PC-3 (cell line): ENCODE measurements around the gene ARFGAP1. TPM values are rescaled to one million over a fixed set of nuclear protein-coding genes. Genes with fewer than 3 reads are reported as not detected.

Experiments
- ATAC-seq: fragments of 200-7000 bp; cut with Tn5 transposase; 2 replicates; pipeline ENCODE4 v1.9.1; 2020; ENCODE audit warnings: mild to moderate bottlenecking, moderate library complexity
- BruUV-seq: library from RNA; stranded (reverse); fragments of 400-500 nt; replicated peaks from 2 replicates; lab custom pipeline; 2021; lab: Mats Ljungman, UMichigan
- CTCF ChIA-PET: fragments of 300-600 bp; sonication (Branson Sonifier 250); formaldehyde crosslinking; loops from one replicate; lab custom pipeline; 2022; ENCODE audit warnings: antibody characterized with exemption; lab: Charles Lee
- POLR2A ChIA-PET: fragments of 300-600 bp; sonication (Branson Sonifier 250); formaldehyde crosslinking; loops from one replicate; lab custom pipeline; 2022; ENCODE audit warnings: antibody characterized with exemption; ENCODE audit not compliant: unreplicated experiment; lab: Charles Lee
- DNase-seq: peaks from one replicate; pipeline ENCODE4 v3.0.0-alpha.2; 2015
- H2AFZ ChIP-seq: fragments of 300-600 bp; sonication (generic); 2 replicates; pipeline ENCODE4 v1.6.0; 2016; ENCODE audit warnings: antibody characterized with exemption, low read length
- H3F3A ChIP-seq: fragments of 300-600 bp; sonication (generic); one replicate; pipeline ENCODE4 v1.6.0; 2017; ENCODE audit warnings: antibody characterized with exemption, low read length, control low read depth, mild to moderate bottlenecking; ENCODE audit not compliant: unreplicated experiment
- H3K27ac ChIP-seq: fragments of 300-600 bp; sonication (generic); 2 replicates; pipeline ENCODE4 v1.5.1; 2016; ENCODE audit warnings: mild to moderate bottlenecking, low read length
- H3K27me3 ChIP-seq: fragments of 300-600 bp; sonication (generic); 2 replicates; pipeline ENCODE4 v1.6.1; 2016; ENCODE audit warnings: low read length, mixed read lengths
- H3K36me3 ChIP-seq: fragments of 300-600 bp; sonication (generic); 2 replicates; pipeline ENCODE4 v1.6.1; 2016; ENCODE audit warnings: low read depth, mixed run types, low read length, mixed read lengths
- H3K4me1 ChIP-seq: fragments of 300-600 bp; sonication (generic); 2 replicates; pipeline ENCODE4 v1.5.1; 2016; ENCODE audit warnings: low read length; ENCODE audit not compliant: insufficient read depth
- H3K4me2 ChIP-seq: fragments of 300-600 bp; sonication (generic); 2 replicates; pipeline ENCODE4 v1.6.0; 2016; ENCODE audit warnings: low read length
- H3K4me3 ChIP-seq: fragments of 300-600 bp; sonication (generic); 2 replicates; pipeline ENCODE4 v1.5.1; 2016; ENCODE audit warnings: mild to moderate bottlenecking, low read length, mixed read lengths
- H3K79me2 ChIP-seq: fragments of 300-600 bp; sonication (generic); 2 replicates; pipeline ENCODE4 v1.6.1; 2017; ENCODE audit warnings: low read length, mixed read lengths
- H3K9ac ChIP-seq: fragments of 300-600 bp; sonication (generic); 2 replicates; pipeline ENCODE4 v1.6.0; 2016; ENCODE audit warnings: mild to moderate bottlenecking, low read length
- H3K9me2 ChIP-seq: fragments of 300-600 bp; sonication (generic); replicated peaks from 2 replicates; pipeline ENCODE4 v1.6.1; 2016; ENCODE audit warnings: mixed run types, low read length, mixed read lengths
- H3K9me3 ChIP-seq: fragments of 300-600 bp; sonication (generic); 2 replicates; pipeline ENCODE4 v1.6.1; 2016; ENCODE audit warnings: low read length, mixed read lengths
- H4K20me1 ChIP-seq: fragments of 300-600 bp; sonication (generic); 2 replicates; pipeline ENCODE4 v1.6.1; 2016; ENCODE audit warnings: low read length, mixed read lengths
- EZH2 ChIP-seq: fragments of 300-600 bp; sonication (generic); IDR thresholded peaks from one replicate; pipeline ENCODE4 v1.6.1; 2017; ENCODE audit warnings: antibody characterized with exemption, mild to moderate bottlenecking, low read length; ENCODE audit not compliant: unreplicated experiment
- EZH2phosphoT487 ChIP-seq: fragments of 300-600 bp; sonication (generic); IDR thresholded peaks from 2 replicates; pipeline ENCODE4 v1.6.1; 2018; ENCODE audit warnings: mild to moderate bottlenecking, antibody characterized with exemption, low read length, borderline replicate concordance
- intact Hi-C: fragments of 100-400 bp; cut with micrococcal nuclease; formaldehyde crosslinking; loops from 2 replicates; pipeline ENCODE4 v1.9.0; 2023
- total RNA-seq: library from RNA; depleted of rRNA; stranded (reverse); fragments of >200 nt; gene quantifications from 2 replicates; pipeline ENCODE4 v1.2.3, GENCODE V29; 2014
- TF ChIP-seq, protein P1 (sequence below): fragments of 300-600 bp; sonication (generic); conservative IDR thresholded peaks from 2 replicates; pipeline ENCODE4 v1.5.1; 2017; ENCODE audit warnings: antibody characterized with exemption, low read depth, mild to moderate bottlenecking, low read length

Gene ARFGAP1
- total RNA-seq, 1 experiment from 2014 or later = 75.6 TPM

DNA sequence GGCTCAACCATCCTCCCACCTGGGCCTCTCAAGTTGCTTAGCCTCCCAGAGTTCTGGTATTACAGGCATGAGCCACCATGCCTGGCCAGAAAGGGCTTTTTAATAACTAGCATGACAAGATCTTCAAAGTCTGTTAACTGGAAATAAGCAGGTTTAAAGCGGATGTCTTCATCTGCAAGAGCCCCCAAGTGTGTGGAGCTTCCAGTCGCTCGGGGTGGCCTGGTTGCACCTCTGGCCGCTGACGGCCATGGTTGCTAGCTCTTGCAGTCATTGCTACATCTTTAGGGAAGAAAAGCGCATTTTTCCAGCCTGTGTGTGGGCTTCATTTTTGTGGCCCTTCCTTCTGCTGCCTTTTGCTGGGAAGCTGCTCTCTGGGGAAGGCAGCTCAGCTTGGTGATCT is 7.8 kb downstream of the ARFGAP1 start:
- ChIA-PET CTCF (no interaction called here), POLR2A (no interaction called here)
- Histone ChIP-seq H3K4me3 (no peak overlapping the region), H3K27me3 (no peaks in the 10 kb centered on the region), H3K27ac (no peak overlapping the region), H3K4me2 (no peak overlapping the region), H3K36me3 (peaks cover 34% of the 10 kb centered on the region; the same call in 1 of the 2 replicates), H3K9me2 (no peaks in the 10 kb centered on the region), H3K4me1 (no peaks in the 10 kb centered on the region), H4K20me1 (peaks cover 7% of the 10 kb centered on the region), H3K9ac (no peak overlapping the region), H3K79me2 (peaks cover 25% of the 10 kb centered on the region), H3F3A (no peaks in the 10 kb centered on the region), H3K9me3 (no peaks in the 10 kb centered on the region), H2AFZ (no peak overlapping the region)
- BruUV-seq = no TSS peak
- intact Hi-C loops = no loop called here
- DNase-seq (no peak), ATAC-seq (no peak)
- TF ChIP-seq, protein P1, sequence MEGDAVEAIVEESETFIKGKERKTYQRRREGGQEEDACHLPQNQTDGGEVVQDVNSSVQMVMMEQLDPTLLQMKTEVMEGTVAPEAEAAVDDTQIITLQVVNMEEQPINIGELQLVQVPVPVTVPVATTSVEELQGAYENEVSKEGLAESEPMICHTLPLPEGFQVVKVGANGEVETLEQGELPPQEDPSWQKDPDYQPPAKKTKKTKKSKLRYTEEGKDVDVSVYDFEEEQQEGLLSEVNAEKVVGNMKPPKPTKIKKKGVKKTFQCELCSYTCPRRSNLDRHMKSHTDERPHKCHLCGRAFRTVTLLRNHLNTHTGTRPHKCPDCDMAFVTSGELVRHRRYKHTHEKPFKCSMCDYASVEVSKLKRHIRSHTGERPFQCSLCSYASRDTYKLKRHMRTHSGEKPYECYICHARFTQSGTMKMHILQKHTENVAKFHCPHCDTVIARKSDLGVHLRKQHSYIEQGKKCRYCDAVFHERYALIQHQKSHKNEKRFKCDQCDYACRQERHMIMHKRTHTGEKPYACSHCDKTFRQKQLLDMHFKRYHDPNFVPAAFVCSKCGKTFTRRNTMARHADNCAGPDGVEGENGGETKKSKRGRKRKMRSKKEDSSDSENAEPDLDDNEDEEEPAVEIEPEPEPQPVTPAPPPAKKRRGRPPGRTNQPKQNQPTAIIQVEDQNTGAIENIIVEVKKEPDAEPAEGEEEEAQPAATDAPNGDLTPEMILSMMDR = no peak
- TF ChIP-seq EZH2 (no peak), EZH2phosphoT487 (no peak)

DNA sequence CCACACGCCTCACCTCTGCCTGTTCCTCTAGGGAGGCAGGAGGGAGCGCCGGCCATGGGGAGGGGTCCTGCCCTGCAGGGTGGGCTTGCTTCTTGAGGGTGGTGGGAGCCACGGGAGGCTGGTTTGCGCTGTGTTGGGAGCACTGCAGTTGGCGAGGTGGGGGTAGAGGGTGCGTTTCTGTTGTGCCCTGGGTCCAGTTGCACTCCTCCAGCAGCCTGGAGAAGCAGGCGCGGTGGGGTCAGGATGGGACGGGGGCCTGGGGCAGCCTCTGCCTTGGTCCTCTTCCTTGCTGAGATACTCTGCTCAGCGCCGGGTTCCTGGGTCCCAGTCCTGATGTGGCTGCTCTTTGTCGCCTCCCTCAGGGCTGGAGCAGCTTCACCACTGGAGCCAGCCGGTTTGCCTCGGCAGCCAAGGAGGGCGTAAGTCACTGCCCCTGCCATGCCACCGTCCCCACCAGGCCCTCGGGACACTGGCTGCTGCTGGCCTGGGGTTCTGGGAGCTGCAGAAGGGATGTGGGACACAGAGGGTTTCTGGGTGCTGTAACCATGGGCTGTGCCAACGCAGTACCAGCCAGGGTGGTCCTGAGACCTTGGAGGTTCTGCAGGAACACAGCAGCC is 8.4 kb downstream of the ARFGAP1 start:
- Histone ChIP-seq H4K20me1 (peaks cover 5% of the 10 kb centered on the region; the same call in 1 of the 2 replicates), H3K9me3 (no peaks in the 10 kb centered on the region), H3F3A (no peaks in the 10 kb centered on the region), H3K4me3 (no peak overlapping the region), H3K9me2 (no peaks in the 10 kb centered on the region), H3K27ac (no peak overlapping the region), H3K4me1 (no peaks in the 10 kb centered on the region), H3K36me3 (peaks cover 34% of the 10 kb centered on the region; the same call in 1 of the 2 replicates), H3K27me3 (no peaks in the 10 kb centered on the region), H3K9ac (no peak overlapping the region), H3K4me2 (no peak overlapping the region), H3K79me2 (peaks cover 19% of the 10 kb centered on the region), H2AFZ (no peak overlapping the region)
- TF ChIP-seq, protein P1 = peak; percentile 57
- TF ChIP-seq EZH2phosphoT487 = no peak
- DNase-seq = peak; percentile 15
- CTCF ChIA-PET = no interaction called here
- POLR2A ChIA-PET = no interaction called here
- no TSS peak for BruUV-seq
- intact Hi-C loops = no loop called here
- ATAC-seq = peak; percentile 29
